ENCODE measurements around the gene EPHB3. TPM values are rescaled to one million over a fixed set of nuclear protein-coding genes. Genes with fewer than 3 reads are reported as not detected.

The EPHB3 gene
- total and polyA plus RNA-seq, 2 experiments from 2014 or later: 142 to 170 TPM

- H3K27ac ChIP-seq: peak overlapping the region; percentile 83
- H3K9me3 ChIP-seq (ENCODE audit: low read depth): no peaks in the 10 kb centered on the region
- no peaks in the 10 kb centered on the region for H3K27me3 ChIP-seq
- H3K4me1 ChIP-seq (ENCODE audit: low read depth): peaks cover 73% of the 10 kb centered on the region
- no peak for DNase-seq (ENCODE audit: low read depth in 1 of 2, low spot score in 1 of 2)
- H3K36me3 ChIP-seq: peaks cover 20% of the 10 kb centered on the region
- no peak for TF ChIP-seq CTCF (IDR thresholded peaks at IDR 0.05; ENCODE audit: low read depth, low read length)
- H3K4me3 ChIP-seq: no peak overlapping the region
These were observed 8.9 kb downstream of the EPHB3 start for GRCh38 chr3:184570489-184570888.

GRCh38 chr3:184571750-184572377, 10.3 kb downstream of the EPHB3 start:
- Histone ChIP-seq H3K27me3 (no peaks in the 10 kb centered on the region), H3K27ac (peak overlapping the region; percentile 96), H3K9me3 (ENCODE audit: low read depth) (no peaks in the 10 kb centered on the region), H3K36me3 (peaks cover 32% of the 10 kb centered on the region), H3K4me1 (ENCODE audit: low read depth) (peaks cover 74% of the 10 kb centered on the region), H3K4me3 (no peak overlapping the region)
- TF ChIP-seq CTCF (IDR thresholded peaks at IDR 0.05; ENCODE audit: low read depth, low read length): no peak
- DNase-seq (ENCODE audit: low read depth in 1 of 2, low spot score in 1 of 2): no peak

GRCh38 chr3:184572633-184573270, 11.2 kb downstream of the EPHB3 start:
- Histone ChIP-seq H3K27me3 (no peaks in the 10 kb centered on the region), H3K4me3 (no peak overlapping the region), H3K27ac (peak overlapping the region; percentile 96), H3K4me1 (ENCODE audit: low read depth) (peaks cover 74% of the 10 kb centered on the region), H3K36me3 (peaks cover 41% of the 10 kb centered on the region), H3K9me3 (ENCODE audit: low read depth) (no peaks in the 10 kb centered on the region)
- no peak for DNase-seq (ENCODE audit: low read depth in 1 of 2, low spot score in 1 of 2)
- TF ChIP-seq CTCF (IDR thresholded peaks at IDR 0.05; ENCODE audit: low read depth, low read length): no peak

GRCh38 chr3:184574515-184575417, 13.2 kb downstream of the EPHB3 start:
- TF ChIP-seq CTCF (IDR thresholded peaks at IDR 0.05; ENCODE audit: low read depth, low read length): no peak
- Histone ChIP-seq H3K27me3 (no peaks in the 10 kb centered on the region), H3K4me1 (ENCODE audit: low read depth) (peaks cover 76% of the 10 kb centered on the region), H3K4me3 (peak overlapping the region; percentile 24), H3K36me3 (peaks cover 61% of the 10 kb centered on the region), H3K9me3 (ENCODE audit: low read depth) (no peaks in the 10 kb centered on the region), H3K27ac (peak overlapping the region; percentile 96)
- DNase-seq (ENCODE audit: low read depth in 1 of 2, low spot score in 1 of 2): peak; percentile 49 to 98

DNA sequence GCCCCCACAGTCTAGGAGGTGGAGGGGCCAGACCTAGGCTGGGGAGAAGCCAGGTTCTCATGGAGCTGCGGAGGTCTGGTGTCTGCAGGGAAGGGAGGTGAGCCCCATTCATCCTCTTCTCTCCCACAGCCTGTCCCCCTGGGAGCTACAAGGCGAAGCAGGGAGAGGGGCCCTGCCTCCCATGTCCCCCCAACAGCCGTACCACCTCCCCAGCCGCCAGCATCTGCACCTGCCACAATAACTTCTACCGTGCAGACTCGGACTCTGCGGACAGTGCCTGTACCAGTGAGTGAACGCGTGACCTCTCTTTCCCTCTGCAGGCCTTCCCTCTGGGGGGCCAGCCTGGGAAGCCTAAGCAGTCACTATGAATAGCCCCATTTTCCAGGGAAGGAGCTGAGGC, 14.1 kb downstream of the EPHB3 start:
- TF ChIP-seq CTCF (IDR thresholded peaks at IDR 0.05; ENCODE audit: low read depth, low read length): no peak
- peaks cover 68% of the 10 kb centered on the region for H3K4me1 ChIP-seq (ENCODE audit: low read depth)
- no peak for DNase-seq (ENCODE audit: low read depth in 1 of 2, low spot score in 1 of 2)
- peaks cover 69% of the 10 kb centered on the region for H3K36me3 ChIP-seq
- peak overlapping the region; percentile 96 for H3K27ac ChIP-seq
- no peaks in the 10 kb centered on the region for H3K27me3 ChIP-seq
- no peaks in the 10 kb centered on the region for H3K9me3 ChIP-seq (ENCODE audit: low read depth)
- H3K4me3 ChIP-seq: no peak overlapping the region

Measured in cardiac muscle cell (in vitro differentiated cells and primary cell).